ENCODE measurements around the gene SLC30A1.

Gene SLC30A1

GRCh38 chr1:211621447-211622198 lies 42.7 kb upstream of the SLC30A1 start:
- no peak for DNase-seq (ENCODE audit: low read depth)
- no peak overlapping the region for H3K4me3 ChIP-seq (ENCODE audit: low read depth, low read length)
- no peak for TF ChIP-seq CTCF (IDR thresholded peaks at IDR 0.05; ENCODE audit: low read depth, low read length, missing control alignments)
- in situ Hi-C loops (cut with HindIII; ENCODE audit: low sequenced_read_pairs) = no loop called here

DNA sequence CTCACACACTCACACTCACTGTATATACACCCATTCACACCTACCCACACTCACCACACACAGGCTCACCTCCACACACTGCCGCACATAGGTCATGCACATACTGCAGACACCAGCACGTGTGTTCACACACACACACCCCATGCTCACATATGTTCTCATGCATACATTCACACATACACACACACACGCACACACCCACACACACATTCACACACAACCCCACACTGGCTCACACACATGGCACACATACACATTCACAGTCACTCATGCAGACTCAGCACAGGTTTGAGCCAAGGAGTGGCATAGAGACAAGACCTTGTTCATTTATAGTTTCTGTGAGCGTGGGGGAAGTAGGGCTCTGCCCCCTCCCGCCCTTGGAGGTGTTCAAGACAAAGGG lies 41.1 kb upstream of the SLC30A1 start:
- no peak overlapping the region for H3K4me3 ChIP-seq (ENCODE audit: low read depth, low read length)
- in situ Hi-C loops (cut with HindIII; ENCODE audit: low sequenced_read_pairs) = no loop called here
- no peak for TF ChIP-seq CTCF (IDR thresholded peaks at IDR 0.05; ENCODE audit: low read depth, low read length, missing control alignments)
- DNase-seq (ENCODE audit: low read depth) = no peak

GRCh38 chr1:211619033-211619996 lies 40.4 kb upstream of the SLC30A1 start:
- H3K4me3 ChIP-seq (ENCODE audit: low read depth, low read length) = no peak overlapping the region
- in situ Hi-C loops (cut with HindIII; ENCODE audit: low sequenced_read_pairs) = no loop called here
- DNase-seq (ENCODE audit: low read depth) = no peak
- no peak for TF ChIP-seq CTCF (IDR thresholded peaks at IDR 0.05; ENCODE audit: low read depth, low read length, missing control alignments)

GRCh38 chr1:211616965-211617297 lies 38.0 kb upstream of the SLC30A1 start:
- no peak overlapping the region for H3K4me3 ChIP-seq (ENCODE audit: low read depth, low read length)
- no peak for TF ChIP-seq CTCF (IDR thresholded peaks at IDR 0.05; ENCODE audit: low read depth, low read length, missing control alignments)
- DNase-seq (ENCODE audit: low read depth) = no peak
- in situ Hi-C loops (cut with HindIII; ENCODE audit: low sequenced_read_pairs) = no loop called here

- no peak overlapping the region for H3K4me3 ChIP-seq (ENCODE audit: low read depth, low read length)
- TF ChIP-seq CTCF (IDR thresholded peaks at IDR 0.05; ENCODE audit: low read depth, low read length, missing control alignments) = no peak
- peak; percentile 76 for DNase-seq (ENCODE audit: low read depth)
- in situ Hi-C loops (cut with HindIII; ENCODE audit: low sequenced_read_pairs) = no loop called here
These were observed 37.4 kb upstream of the SLC30A1 start for GRCh38 chr1:211616231-211616964.

- no peak for DNase-seq (ENCODE audit: low read depth)
- TF ChIP-seq CTCF (IDR thresholded peaks at IDR 0.05; ENCODE audit: low read depth, low read length, missing control alignments) = no peak
- no peak overlapping the region for H3K4me3 ChIP-seq (ENCODE audit: low read depth, low read length)
- in situ Hi-C loops (cut with HindIII; ENCODE audit: low sequenced_read_pairs) = no loop called here
These were observed 35.7 kb upstream of the SLC30A1 start for GRCh38 chr1:211614615-211615014.

Measured in astrocyte of the cerebellum (primary cell).